MM.1S (cell line): ENCODE results near the gene DDIT3.

Experiments
- CTCF ChIP-seq: fragments of 300-600 bp; sonication (generic); IDR thresholded peaks from 2 replicates; pipeline ENCODE4 v1.5.1; 2016; ENCODE audit warnings: antibody characterized with exemption, low read length, mixed read lengths
- EZH2 ChIP-seq: fragments of 300-600 bp; sonication (generic); optimal IDR thresholded peaks from 2 replicates; pipeline ENCODE3; 2017; ENCODE audit warnings: low read depth, mild to moderate bottlenecking, antibody characterized with exemption, low read length, mixed read lengths
- EZH2phosphoT487 ChIP-seq: fragments of 300-600 bp; sonication (generic); IDR thresholded peaks from 2 replicates; pipeline ENCODE4 v1.6.1; 2018; ENCODE audit warnings: antibody characterized with exemption, low read length

GRCh38 chr12:57512665-57513064 is 7.6 kb downstream of the DDIT3 start:
- TF ChIP-seq CTCF (no peak), EZH2 (no peak), EZH2phosphoT487 (no peak)
